ENCODE data around the gene MAMDC4. TPM values are rescaled to one million over a fixed set of nuclear protein-coding genes. Genes with fewer than 3 reads are reported as not detected.

Gene MAMDC4
- total and polyA plus RNA-seq, 2 of the 8 experiments (the other 6 are each of a cell fraction or from before 2014, with no cell fraction given), result 3.1 to 4.5 TPM

DNA sequence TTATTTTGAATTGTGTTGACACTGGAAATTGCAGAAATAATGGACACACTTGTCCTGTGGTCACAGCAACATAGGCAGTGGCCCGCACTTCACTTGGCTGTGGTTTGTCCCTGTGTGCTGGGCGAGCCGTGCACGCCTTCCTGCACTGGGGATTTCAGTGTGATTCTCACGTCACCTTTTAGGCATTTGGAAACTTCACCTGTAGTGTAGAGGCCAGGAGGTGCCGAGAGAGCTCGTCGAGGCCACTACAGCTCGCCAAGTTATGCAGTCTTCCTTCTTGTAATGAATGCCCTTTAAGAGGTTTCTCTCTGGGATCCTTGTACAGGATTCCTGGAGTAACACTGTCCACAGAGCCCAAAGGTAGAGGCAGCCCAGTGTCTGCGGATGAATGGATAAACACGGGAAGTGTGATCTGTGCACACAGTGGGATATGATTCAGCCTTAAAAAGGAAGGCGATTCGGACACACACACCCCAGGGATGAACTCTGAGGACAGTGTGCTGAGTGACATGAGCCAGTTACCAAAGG lies 48.9 kb downstream of the MAMDC4 start:
- Histone ChIP-seq H3K14ac (ENCODE audit: insufficient read length) (no peak overlapping the region), H3K27ac (ENCODE audit: low read depth, low read length) (no peak overlapping the region), H2BK120ac (replicated peaks; ENCODE audit: low read depth, low read length) (no peak overlapping the region), H3K23me2 (ENCODE audit: low read depth, low read length) (no peaks in the 10 kb centered on the region), H3K36me3 (ENCODE audit: control insufficient read depth in 2 of 4, insufficient read depth in 4 of 4, low read length in 3 of 4) (peaks cover 9 to 27% (median 23%) of the 10 kb centered on the region in 4 experiments; a peak in 7 of 8 replicates), H3K18ac (ENCODE audit: extremely low read depth, low read length) (no peak overlapping the region), H2BK12ac (ENCODE audit: low read depth, low read length) (no peak overlapping the region), H3K79me1 (ENCODE audit: low read depth, low read length) (peaks cover 8% of the 10 kb centered on the region; the same call in 1 of the 2 replicates), H2BK5ac (ENCODE audit: low read depth, low read length) (0 out of 2 replicates have a peak overlapping the region, but pooled peaks have one; percentile 5), H2AK5ac (ENCODE audit: low read depth, low read length) (no peak overlapping the region), H4K20me1 (replicated peaks in 1 of 2; ENCODE audit: control insufficient read depth in 1 of 2, insufficient read depth in 2 of 2, low read length in 2 of 2) (peaks cover 7 to 21% of the 10 kb centered on the region in 2 experiments), H3K9me3 (ENCODE audit: insufficient read depth in 2 of 2, low read depth in 1 of 2, low read length in 1 of 2) (no peaks in the 10 kb centered on the region), H2BK15ac (ENCODE audit: low read length) (no peak overlapping the region), H3K4me1 (replicated peaks in 1 of 4; ENCODE audit: control insufficient read depth in 3 of 4, insufficient read depth in 4 of 4, low read length in 3 of 4) (no peaks in the 10 kb centered on the region; a peak in 1 of 7 replicates), H3K79me2 (ENCODE audit: control insufficient read depth in 1 of 2, insufficient read depth in 2 of 2, low read length in 2 of 2) (peaks cover 0 to 14% of the 10 kb centered on the region in 2 experiments; a peak in 2 of 4 replicates), H4K8ac (ENCODE audit: extremely low read depth, insufficient read depth, low read length) (no peak overlapping the region), H3K27me3 (replicated peaks in 1 of 4; ENCODE audit: control insufficient read depth in 3 of 4, extremely low read depth in 1 of 4, insufficient read depth in 3 of 4, low read length in 3 of 4) (no peaks in the 10 kb centered on the region), H3K56ac (replicated peaks; ENCODE audit: insufficient read length, low read depth, low read length) (no peak overlapping the region), H3K4ac (replicated peaks; ENCODE audit: insufficient read length, low read depth, low read length) (no peak overlapping the region), H2AFZ (ENCODE audit: low read length) (no peak overlapping the region), H3K9ac (replicated peaks in 1 of 4; ENCODE audit: extremely low read depth in 1 of 4, low read depth in 3 of 4, low read length in 3 of 4) (no peak overlapping the region), H4K91ac (replicated peaks; ENCODE audit: insufficient read length, low read length) (no peak overlapping the region), H2BK20ac (ENCODE audit: low read length) (no peak overlapping the region), H3K4me2 (ENCODE audit: insufficient read depth in 1 of 2, low read depth in 2 of 2, low read length in 2 of 2) (no peak overlapping the region), H4K5ac (ENCODE audit: insufficient read length, low read depth, low read length) (no peak overlapping the region), H3K23ac (ENCODE audit: insufficient read length) (no peak overlapping the region), H3K4me3 (ENCODE audit: extremely low read depth in 1 of 4, insufficient read depth in 2 of 4, low read depth in 3 of 4, low read length in 4 of 4) (no peak overlapping the region)
- FAIRE-seq, result no peak
- ChIA-PET CTCF (ENCODE audit: partially characterized antibody) (interaction anchor here (0.9 to 1.5 kb wide), 3 partner anchors 11 to 60 kb away, joined by 3 to 8 read pairs (median 4); partner anchors contain the start of gene AJM1), POLR2A (ENCODE audit: partially characterized antibody) (no interaction called here)
- TF ChIP-seq POLR2A (IDR thresholded peaks at IDR 0.05; ENCODE audit: control extremely low read depth in 1 of 2, low read depth in 2 of 2, low read length in 2 of 2), result 0 out of 3 replicates have a peak, but pooled peaks of 1 of the 2 experiments have one; percentile 15
- no peak for TF ChIP-seq CHD2 (IDR thresholded peaks at IDR 0.05; ENCODE audit: low read length)
- WGBS, 2 experiments (ENCODE audit: extremely low coverage in 1 of 2, insufficient coverage in 1 of 2, insufficient read length in 1 of 2, insufficient replicate concordance in 2 of 2, low coverage in 1 of 2, low lambda C conversion rate in 2 of 2, missing lambda C conversion rate in 1 of 2), result 91% methylated on average over 12 of the region's 13 CpGs; no CpG with 5 or more reads in 1 of the 2 experiments
- no peak for DNase-seq (ENCODE audit: low read depth in 1 of 2, low spot score in 2 of 2)

All from H1 (cell line).